GM13977 (cell line): ENCODE results near the gene FRMD4B.
"Not testable (repeated sequence)": the region's sequence is repeated elsewhere in the genome, so short reads cannot be mapped to it uniquely, and the experiment has no call there.

ENCODE experiments used
- DNase-seq: peaks from one replicate; pipeline ENCODE4 v3.0.0; 2012; ENCODE audit warnings: low spot score
- in situ Hi-C: fragments of 300-500 bp; cut with MboI; formaldehyde crosslinking; loops from one replicate; pipeline ENCODE4 v1.12.0; 2022; ENCODE audit warnings: low sequenced_read_pairs, low pct_unique_long_range_greater_than_20kb, mixed read lengths, inconsistent platforms; ENCODE audit not compliant: unreplicated experiment
- TF ChIP-seq, protein P1 (sequence below): IDR thresholded peaks from 2 replicates; pipeline ENCODE4 v1.5.1; 2012; ENCODE audit warnings: mild to moderate bottlenecking, control low read depth; ENCODE audit not compliant: insufficient read depth; ENCODE audit errors: extremely low read depth, missing control alignments

FRMD4B gene

DNA sequence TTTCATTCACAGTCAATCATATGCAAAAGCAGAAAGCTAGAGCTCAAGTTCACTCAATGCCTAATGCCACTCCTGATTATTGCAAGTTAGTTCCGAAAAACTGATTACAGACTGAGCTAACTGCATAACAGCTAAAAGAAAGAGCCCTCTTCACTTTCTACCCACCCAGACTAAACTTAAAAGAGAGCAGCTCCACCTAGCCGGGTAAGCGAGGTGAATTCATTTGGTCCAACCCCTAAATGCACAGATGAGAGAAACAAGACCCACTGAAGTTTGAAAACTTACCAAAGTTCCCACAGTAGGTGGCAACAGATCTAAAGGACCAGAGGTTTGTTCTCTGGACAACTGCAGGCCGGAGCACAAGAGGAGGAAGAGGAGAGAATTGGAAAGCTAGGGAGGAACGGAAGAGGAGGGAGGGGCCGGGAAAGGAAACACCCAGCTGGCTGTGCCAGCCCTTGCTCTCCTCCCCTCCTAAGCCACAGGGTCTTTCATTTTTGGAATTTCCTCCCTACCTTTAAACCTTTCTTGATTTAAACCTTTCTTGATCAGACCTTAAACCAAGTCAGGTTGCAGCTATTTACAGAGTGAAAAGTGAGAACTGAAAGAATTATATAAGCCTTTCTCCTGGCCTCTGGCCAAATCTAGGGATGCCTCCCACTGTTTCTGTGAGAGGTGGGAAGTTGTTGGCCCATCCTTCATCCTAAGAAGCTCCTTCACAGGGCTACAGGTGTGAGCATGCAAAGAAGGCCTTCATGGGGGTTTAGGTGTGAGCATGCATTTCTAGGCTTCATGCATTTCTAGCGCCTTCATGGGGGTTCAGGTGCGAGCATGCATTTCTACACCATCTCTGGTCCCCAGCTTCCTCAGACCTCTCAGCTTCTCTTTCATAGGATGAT, 148.8 kb downstream of the FRMD4B start:
- in situ Hi-C loops = no loop called here
- DNase-seq = no peak
- TF ChIP-seq, protein P1, sequence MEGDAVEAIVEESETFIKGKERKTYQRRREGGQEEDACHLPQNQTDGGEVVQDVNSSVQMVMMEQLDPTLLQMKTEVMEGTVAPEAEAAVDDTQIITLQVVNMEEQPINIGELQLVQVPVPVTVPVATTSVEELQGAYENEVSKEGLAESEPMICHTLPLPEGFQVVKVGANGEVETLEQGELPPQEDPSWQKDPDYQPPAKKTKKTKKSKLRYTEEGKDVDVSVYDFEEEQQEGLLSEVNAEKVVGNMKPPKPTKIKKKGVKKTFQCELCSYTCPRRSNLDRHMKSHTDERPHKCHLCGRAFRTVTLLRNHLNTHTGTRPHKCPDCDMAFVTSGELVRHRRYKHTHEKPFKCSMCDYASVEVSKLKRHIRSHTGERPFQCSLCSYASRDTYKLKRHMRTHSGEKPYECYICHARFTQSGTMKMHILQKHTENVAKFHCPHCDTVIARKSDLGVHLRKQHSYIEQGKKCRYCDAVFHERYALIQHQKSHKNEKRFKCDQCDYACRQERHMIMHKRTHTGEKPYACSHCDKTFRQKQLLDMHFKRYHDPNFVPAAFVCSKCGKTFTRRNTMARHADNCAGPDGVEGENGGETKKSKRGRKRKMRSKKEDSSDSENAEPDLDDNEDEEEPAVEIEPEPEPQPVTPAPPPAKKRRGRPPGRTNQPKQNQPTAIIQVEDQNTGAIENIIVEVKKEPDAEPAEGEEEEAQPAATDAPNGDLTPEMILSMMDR = no peak

- no peak for DNase-seq
- in situ Hi-C loops = no loop called here
- TF ChIP-seq, protein P1 = no peak
Measured at GRCh38 chr3:69235882-69236281, 150.0 kb downstream of the FRMD4B start.

GRCh38 chr3:69235227-69235626, 150.7 kb downstream of the FRMD4B start:
- DNase-seq = not testable (repeated sequence)

GRCh38 chr3:69232482-69232881, 153.4 kb downstream of the FRMD4B start:
- in situ Hi-C loops = no loop called here
- no peak for DNase-seq

More at GRCh38 chr3:69235227-69235626, 150.7 kb downstream of the FRMD4B start:
- in situ Hi-C loops = not testable (repeated sequence)

DNA sequence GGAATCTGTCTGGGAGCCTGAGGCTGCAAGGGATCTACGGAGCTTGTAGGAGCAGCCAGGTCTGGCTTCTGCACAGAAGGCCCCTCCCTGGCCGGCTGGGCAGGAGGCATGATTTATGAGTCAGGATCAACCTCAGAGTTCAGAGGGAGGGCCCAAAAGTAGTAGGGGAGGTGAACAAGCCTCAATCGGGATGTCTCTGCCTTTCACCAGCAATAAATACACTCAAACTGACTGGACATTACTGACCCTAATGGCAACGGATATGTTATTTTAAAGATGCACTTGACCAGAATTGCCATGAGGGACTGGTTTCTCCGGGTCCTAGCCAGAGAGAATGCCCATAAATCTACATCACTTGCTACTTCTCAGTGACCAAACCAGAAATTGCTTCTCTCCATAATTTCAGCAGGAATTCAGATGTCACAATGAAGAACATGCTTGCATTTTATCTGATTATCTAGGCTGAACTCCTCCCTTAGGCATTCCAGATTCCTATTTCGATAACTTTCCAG, 153.9 kb downstream of the FRMD4B start:
- in situ Hi-C loops = no loop called here
- DNase-seq = no peak
- TF ChIP-seq, protein P1 = no peak

More at GRCh38 chr3:69232482-69232881, 153.4 kb downstream of the FRMD4B start:
- TF ChIP-seq, protein P1 = no peak

GRCh38 chr3:69226071-69226470, 159.8 kb downstream of the FRMD4B start:
- no peak for DNase-seq
- TF ChIP-seq, protein P1 = no peak
- in situ Hi-C loops = no loop called here

- DNase-seq = no peak
- in situ Hi-C loops = no loop called here
- TF ChIP-seq, protein P1 = no peak
Measured at GRCh38 chr3:69219101-69219708, 166.7 kb downstream of the FRMD4B start.
